Activated T-cell treated with anti-CD3 and anti-CD28 coated beads, Interleukin-2, amount 50 U/mL, for 72 hours (primary cell): ENCODE results near the gene LARP4. TPM values are rescaled to one million over a fixed set of nuclear protein-coding genes. Genes with fewer than 3 reads are reported as not detected.
A peak's percentile ranks its signal among the peaks of the same experiment; 100 is the strongest.
"Not testable (repeated sequence)": the region's sequence is repeated elsewhere in the genome, so short reads cannot be mapped to it uniquely, and the experiment has no call there.

Experiments
- ATAC-seq, 2 donors: fragments of 150-1000 bp; cut with Tn5 transposase; replicated peaks in 1 of 2; 2 replicates each; pipeline ENCODE4 v1.10.0; 2021; ENCODE audit warnings: moderate library complexity in 2 of 2, mild to moderate bottlenecking in 1 of 2
- DNase-seq, 2 donors: peaks; one replicate each; pipeline ENCODE4 v3.0.0; 2021 to 2022; ENCODE audit warnings: mixed read lengths in 1 of 2
- H3K27ac Mint-ChIP-seq: one replicate; pipeline ENCODE4 v1.8.0; 2022; ENCODE audit warnings: mild to moderate bottlenecking, moderate library complexity, mixed read lengths
- H3K27me3 Mint-ChIP-seq: one replicate; pipeline ENCODE4 v1.8.0; 2022; ENCODE audit warnings: low read depth, mixed read lengths
- H3K36me3 Mint-ChIP-seq, 2 donors: one replicate each; pipeline ENCODE4 v1.8.0; 2022; ENCODE audit warnings: mixed read lengths in 2 of 2, mild to moderate bottlenecking in 1 of 2; ENCODE audit not compliant: insufficient read depth in 2 of 2
- H3K4me1 Mint-ChIP-seq: one replicate; pipeline ENCODE4 v1.8.0; 2022; ENCODE audit warnings: low read depth, mixed read lengths
- H3K4me3 Mint-ChIP-seq, 2 donors: one replicate each; pipeline ENCODE4 v1.8.0; 2022; ENCODE audit warnings: mild to moderate bottlenecking in 2 of 2, mixed read lengths in 2 of 2, moderate library complexity in 2 of 2
- H3K9me3 Mint-ChIP-seq, 2 donors: one replicate each; pipeline ENCODE4 v1.8.0; 2022; ENCODE audit warnings: mixed read lengths in 2 of 2
- total RNA-seq, 2 donors: library from RNA; stranded (reverse); gene quantifications; one replicate each; pipeline ENCODE4 v1.2.3, GENCODE V29; 2022

Gene LARP4
- total RNA-seq, 2 donors from 2014 or later: 51.3 to 66.1 TPM

GRCh38 chr12:50387487-50387886, 13.2 kb upstream of the LARP4 start:
- no peak overlapping the region for H3K4me3 Mint-ChIP-seq
- no peaks in the 10 kb centered on the region for H3K4me1 Mint-ChIP-seq
- H3K36me3 Mint-ChIP-seq: no peaks in the 10 kb centered on the region
- ATAC-seq: no peak
- H3K27ac Mint-ChIP-seq: no peak overlapping the region
- DNase-seq: no peak
- H3K9me3 Mint-ChIP-seq: no peaks in the 10 kb centered on the region
- H3K27me3 Mint-ChIP-seq: no peaks in the 10 kb centered on the region

DNA sequence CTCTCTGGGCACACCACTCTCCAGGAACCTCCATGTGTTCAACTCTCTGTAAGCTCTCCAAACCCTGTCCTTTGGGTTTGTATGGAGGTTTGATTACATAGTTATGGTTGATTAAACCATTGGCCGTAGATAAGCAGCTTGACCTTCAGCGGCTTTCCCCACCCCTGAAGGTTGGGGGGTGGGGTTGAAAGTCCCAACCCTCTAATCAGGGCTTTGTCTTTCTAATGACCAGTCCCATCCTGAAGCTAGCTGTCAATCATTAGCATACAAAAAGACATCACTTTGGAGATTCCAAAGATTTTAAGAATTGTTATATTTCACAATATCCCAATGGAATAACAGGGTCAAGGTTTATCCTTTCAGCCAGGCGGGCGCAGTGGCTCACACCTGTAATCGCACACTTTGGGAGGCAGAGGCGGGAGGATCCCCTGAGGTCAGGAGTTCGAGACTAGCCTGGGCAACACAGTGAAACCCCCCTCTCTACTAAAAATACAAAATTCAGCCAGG, 12.7 kb upstream of the LARP4 start:
- no peak for ATAC-seq
- Mint-ChIP-seq H3K4me1 (no peaks in the 10 kb centered on the region), H3K27me3 (no peaks in the 10 kb centered on the region), H3K4me3 (no peak overlapping the region), H3K36me3 (no peaks in the 10 kb centered on the region), H3K27ac (no peak overlapping the region), H3K9me3 (no peaks in the 10 kb centered on the region)
- DNase-seq: no peak

- DNase-seq, ATAC-seq, H3K27me3 Mint-ChIP-seq, H3K9me3 Mint-ChIP-seq, H3K4me1 Mint-ChIP-seq, H3K27ac Mint-ChIP-seq, H3K4me3 Mint-ChIP-seq, H3K36me3 Mint-ChIP-seq: not testable (repeated sequence)
These were observed 11.9 kb upstream of the LARP4 start for GRCh38 chr12:50388793-50389192.

DNA sequence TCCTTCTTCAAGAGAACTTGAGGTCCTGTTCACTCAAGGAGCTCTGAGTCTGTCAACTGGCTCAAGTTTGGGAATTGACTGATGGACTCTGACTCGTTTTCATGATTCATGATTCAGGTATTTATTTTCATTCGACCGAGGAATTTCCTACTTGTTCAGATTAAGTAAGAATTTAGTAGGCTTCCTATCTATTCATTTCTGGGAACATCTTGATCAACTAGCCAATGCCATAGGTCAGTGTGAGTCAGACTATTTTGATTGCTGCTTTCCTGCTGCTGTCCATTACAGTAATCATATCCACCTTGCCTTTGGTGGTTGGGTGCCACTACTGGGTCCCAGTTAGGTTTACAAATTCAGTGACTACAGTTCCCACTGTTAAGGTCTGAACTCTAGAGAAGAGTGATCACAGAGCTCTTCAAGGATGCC, 10.4 kb upstream of the LARP4 start:
- Mint-ChIP-seq H3K4me1 (no peaks in the 10 kb centered on the region), H3K36me3 (no peaks in the 10 kb centered on the region), H3K27ac (no peak overlapping the region), H3K9me3 (no peaks in the 10 kb centered on the region), H3K27me3 (no peaks in the 10 kb centered on the region), H3K4me3 (no peak overlapping the region)
- ATAC-seq: no peak
- no peak for DNase-seq

- Mint-ChIP-seq H3K36me3 (peaks cover 2 to 3% of the 10 kb centered on the region in 2 donors), H3K9me3 (peaks cover 0 to 3% of the 10 kb centered on the region in 2 donors), H3K4me3 (no peak overlapping the region), H3K27ac (no peak overlapping the region), H3K4me1 (no peaks in the 10 kb centered on the region), H3K27me3 (no peaks in the 10 kb centered on the region)
- ATAC-seq: no peak
- no peak for DNase-seq
These were observed 6.1 kb upstream of the LARP4 start for GRCh38 chr12:50394469-50395029.

- H3K27me3 Mint-ChIP-seq: no peaks in the 10 kb centered on the region
- H3K36me3 Mint-ChIP-seq: peaks cover 9% of the 10 kb centered on the region in 2 donors
- H3K27ac Mint-ChIP-seq: no peak overlapping the region
These were observed 3.5 kb upstream of the LARP4 start for GRCh38 chr12:50397117-50397650.

GRCh38 chr12:50398931-50399330, 1.8 kb upstream of the LARP4 start:
- H3K4me3 Mint-ChIP-seq: peak overlapping the region; percentile 16 to 24
- no peaks in the 10 kb centered on the region for H3K27me3 Mint-ChIP-seq
- H3K27ac Mint-ChIP-seq: no peak overlapping the region

More at GRCh38 chr12:50397117-50397650, 3.5 kb upstream of the LARP4 start:
- DNase-seq (no peak), ATAC-seq (no peak)
- H3K9me3 Mint-ChIP-seq: peaks cover 0 to 3% of the 10 kb centered on the region in 2 donors
- peaks cover 11% of the 10 kb centered on the region for H3K4me1 Mint-ChIP-seq
- H3K4me3 Mint-ChIP-seq: no peak overlapping the region

DNA sequence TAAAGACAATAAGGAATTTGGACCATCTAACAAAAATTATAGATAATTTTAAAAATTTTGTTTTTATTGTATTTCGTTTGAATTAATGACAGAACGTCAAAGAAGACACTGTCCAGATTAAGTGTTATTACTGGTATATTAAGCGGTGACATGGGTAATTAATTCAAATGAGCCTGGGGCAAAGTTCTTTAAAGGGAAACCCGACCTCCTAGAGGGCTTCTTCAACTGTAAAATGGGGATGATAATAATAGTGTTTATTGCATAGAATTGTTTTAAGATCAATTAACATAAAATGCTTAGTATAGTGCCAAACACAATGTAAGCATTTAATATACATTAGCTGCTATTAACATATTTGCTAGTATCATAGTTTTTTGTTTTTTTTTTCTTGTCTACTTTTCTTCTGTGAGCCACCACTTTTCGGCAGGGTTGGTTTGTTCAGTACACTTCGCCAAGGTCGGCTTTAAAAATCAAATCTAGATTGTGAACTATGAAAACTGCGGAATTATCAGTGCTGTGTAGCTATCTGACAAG, 514 bp upstream of the LARP4 start:
- DNase-seq (no peak), ATAC-seq (no peak)
- Mint-ChIP-seq H3K36me3 (peaks cover 10% of the 10 kb centered on the region in 2 donors), H3K27me3 (no peaks in the 10 kb centered on the region), H3K9me3 (peaks cover 0 to 3% of the 10 kb centered on the region in 2 donors), H3K4me3 (peak overlapping the region; percentile 89 to 96), H3K4me1 (peaks cover 21% of the 10 kb centered on the region), H3K27ac (peak overlapping the region; percentile 91)

More at GRCh38 chr12:50398931-50399330, 1.8 kb upstream of the LARP4 start:
- Mint-ChIP-seq H3K9me3 (peaks cover 0 to 3% of the 10 kb centered on the region in 2 donors), H3K36me3 (peaks cover 10% of the 10 kb centered on the region in 2 donors), H3K4me1 (peaks cover 21% of the 10 kb centered on the region)
- ATAC-seq: no peak
- DNase-seq: no peak

- Mint-ChIP-seq H3K27ac (peak overlapping the region; percentile 91), H3K9me3 (peaks cover 0 to 3% of the 10 kb centered on the region in 2 donors), H3K4me1 (peaks cover 21% of the 10 kb centered on the region), H3K4me3 (peak overlapping the region; percentile 89 to 96), H3K27me3 (no peaks in the 10 kb centered on the region), H3K36me3 (peaks cover 10% of the 10 kb centered on the region in 2 donors)
- no peak for ATAC-seq
- DNase-seq: no peak
These were observed 906 bp downstream of the LARP4 start for GRCh38 chr12:50401500-50402081.

DNA sequence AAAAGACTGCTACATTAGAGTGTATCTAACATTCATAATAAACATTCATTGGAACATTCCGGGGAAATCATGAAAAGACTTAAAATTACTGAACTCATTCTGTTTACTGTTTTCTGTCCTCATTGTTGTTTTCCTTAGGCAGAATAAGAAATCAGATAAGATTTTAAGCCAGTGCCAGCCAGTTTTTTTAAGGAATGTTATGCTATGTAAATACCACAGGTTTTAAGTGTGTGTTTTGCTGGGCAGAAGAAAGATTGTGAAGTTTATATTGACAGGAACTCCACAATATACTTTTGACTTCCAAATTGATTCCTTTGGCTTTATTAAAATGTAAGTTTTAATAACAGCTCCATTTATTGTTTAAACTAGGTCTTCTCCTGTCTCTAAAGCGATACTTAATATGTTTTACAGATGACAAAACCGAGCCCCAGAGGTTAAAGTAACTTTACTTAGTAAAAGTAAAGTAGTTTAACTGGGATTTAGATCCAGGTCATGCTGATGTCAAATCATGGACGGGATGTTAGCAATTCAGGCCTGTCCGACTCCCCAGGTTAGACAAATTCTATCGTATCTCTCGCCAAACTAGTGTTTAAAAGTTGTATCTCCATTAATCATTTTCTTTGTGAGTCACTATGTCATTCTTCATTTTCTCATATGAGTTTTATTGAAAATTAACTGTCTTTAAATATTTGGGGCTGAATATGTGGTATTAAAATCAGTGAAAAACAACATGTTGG, 1.7 kb downstream of the LARP4 start:
- peak overlapping the region; percentile 89 to 96 for H3K4me3 Mint-ChIP-seq
- no peak for DNase-seq
- H3K4me1 Mint-ChIP-seq: peaks cover 22% of the 10 kb centered on the region
- H3K9me3 Mint-ChIP-seq: peaks cover 0 to 3% of the 10 kb centered on the region in 2 donors
- no peak for ATAC-seq
- H3K27me3 Mint-ChIP-seq: no peaks in the 10 kb centered on the region
- H3K36me3 Mint-ChIP-seq: peaks cover 10 to 11% of the 10 kb centered on the region in 2 donors
- H3K27ac Mint-ChIP-seq: peak overlapping the region; percentile 91

GRCh38 chr12:50403001-50403440, 2.3 kb downstream of the LARP4 start:
- DNase-seq (no peak), ATAC-seq (no peak)
- peaks cover 10 to 11% of the 10 kb centered on the region in 2 donors for H3K36me3 Mint-ChIP-seq
- H3K9me3 Mint-ChIP-seq: peaks cover 0 to 3% of the 10 kb centered on the region in 2 donors
- H3K27ac Mint-ChIP-seq: peak overlapping the region; percentile 91
- H3K4me3 Mint-ChIP-seq: peak overlapping the region; percentile 89 to 96
- no peaks in the 10 kb centered on the region for H3K27me3 Mint-ChIP-seq
- peaks cover 28% of the 10 kb centered on the region for H3K4me1 Mint-ChIP-seq

GRCh38 chr12:50404307-50404706, 3.6 kb downstream of the LARP4 start:
- ATAC-seq (no peak), DNase-seq (no peak)
- peaks cover 28% of the 10 kb centered on the region for H3K4me1 Mint-ChIP-seq
- H3K9me3 Mint-ChIP-seq: no peaks in the 10 kb centered on the region
- no peak overlapping the region for H3K27ac Mint-ChIP-seq
- peaks cover 9 to 10% of the 10 kb centered on the region in 2 donors for H3K36me3 Mint-ChIP-seq
- H3K27me3 Mint-ChIP-seq: no peaks in the 10 kb centered on the region
- no peak overlapping the region for H3K4me3 Mint-ChIP-seq
